Measurements from ENCODE around the gene VRK2. TPM values are rescaled to one million over a fixed set of nuclear protein-coding genes. Genes with fewer than 3 reads are reported as not detected.

The VRK2 gene
- total RNA-seq, 1 donor from 2014 or later, result 25.6 TPM

- H3K36me3 Mint-ChIP-seq (ENCODE audit: low read depth), result peaks cover 4% of the 10 kb centered on the region
- H3K4me3 Mint-ChIP-seq, result no peak overlapping the region
- H3K27me3 Mint-ChIP-seq (ENCODE audit: insufficient read depth), result no peaks in the 10 kb centered on the region
- H3K4me1 Mint-ChIP-seq (ENCODE audit: low read depth), result no peaks in the 10 kb centered on the region
- intact Hi-C loops (cut with micrococcal nuclease), result no loop called here
- no peak overlapping the region for H3K27ac Mint-ChIP-seq
- DNase-seq (ENCODE audit: low spot score), result no peak
- no peaks in the 10 kb centered on the region for H3K9me3 Mint-ChIP-seq
Measured at GRCh38 chr2:58197894-58198293, 151.3 kb downstream of the VRK2 start.

GRCh38 chr2:58202404-58202803, 155.8 kb downstream of the VRK2 start:
- Mint-ChIP-seq H3K4me3 (no peak overlapping the region), H3K27me3 (ENCODE audit: insufficient read depth) (no peaks in the 10 kb centered on the region), H3K9me3 (no peaks in the 10 kb centered on the region), H3K4me1 (ENCODE audit: low read depth) (no peaks in the 10 kb centered on the region), H3K36me3 (ENCODE audit: low read depth) (peaks cover 3% of the 10 kb centered on the region), H3K27ac (no peak overlapping the region)
- intact Hi-C loops (cut with micrococcal nuclease), result no loop called here
- DNase-seq (ENCODE audit: low spot score), result no peak

- Mint-ChIP-seq H3K9me3 (no peaks in the 10 kb centered on the region), H3K4me1 (ENCODE audit: low read depth) (no peaks in the 10 kb centered on the region), H3K36me3 (ENCODE audit: low read depth) (peaks cover 3% of the 10 kb centered on the region), H3K4me3 (no peak overlapping the region), H3K27me3 (ENCODE audit: insufficient read depth) (no peaks in the 10 kb centered on the region), H3K27ac (no peak overlapping the region)
- DNase-seq (ENCODE audit: low spot score), result no peak
- intact Hi-C loops (cut with micrococcal nuclease), result no loop called here
Measured at GRCh38 chr2:58203018-58203417, 156.4 kb downstream of the VRK2 start.

GRCh38 chr2:58204195-58204959, 157.8 kb downstream of the VRK2 start:
- Mint-ChIP-seq H3K36me3 (ENCODE audit: low read depth) (peaks cover 3% of the 10 kb centered on the region), H3K27ac (no peak overlapping the region), H3K4me1 (ENCODE audit: low read depth) (no peaks in the 10 kb centered on the region), H3K4me3 (no peak overlapping the region), H3K27me3 (ENCODE audit: insufficient read depth) (no peaks in the 10 kb centered on the region), H3K9me3 (no peaks in the 10 kb centered on the region)
- intact Hi-C loops (cut with micrococcal nuclease), result no loop called here
- no peak for DNase-seq (ENCODE audit: low spot score)

GRCh38 chr2:58206785-58207184, 160.2 kb downstream of the VRK2 start:
- Mint-ChIP-seq H3K4me1 (ENCODE audit: low read depth) (no peaks in the 10 kb centered on the region), H3K27me3 (ENCODE audit: insufficient read depth) (no peaks in the 10 kb centered on the region), H3K36me3 (ENCODE audit: low read depth) (peaks cover 12% of the 10 kb centered on the region), H3K27ac (no peak overlapping the region), H3K4me3 (no peak overlapping the region), H3K9me3 (peaks cover 13% of the 10 kb centered on the region)
- intact Hi-C loops (cut with micrococcal nuclease), result no loop called here
- DNase-seq (ENCODE audit: low spot score), result no peak

GRCh38 chr2:58207189-58207588, 160.6 kb downstream of the VRK2 start:
- Mint-ChIP-seq H3K27ac (no peak overlapping the region), H3K4me1 (ENCODE audit: low read depth) (no peaks in the 10 kb centered on the region), H3K27me3 (ENCODE audit: insufficient read depth) (no peaks in the 10 kb centered on the region), H3K9me3 (peaks cover 17% of the 10 kb centered on the region), H3K4me3 (no peak overlapping the region), H3K36me3 (ENCODE audit: low read depth) (peaks cover 16% of the 10 kb centered on the region)
- DNase-seq (ENCODE audit: low spot score), result no peak
- intact Hi-C loops (cut with micrococcal nuclease), result no loop called here

Other genes with a start within 250 kb of the VRK2 start
- gene FANCL, start 194.5 kb downstream of the VRK2 start, total RNA-seq, result 21.4 and 22.9 TPM in 2 replicates